ENCODE measurements around the gene PARP3.
"Not testable (repeated sequence)": the region's sequence is repeated elsewhere in the genome, so short reads cannot be mapped to it uniquely, and the experiment has no call there.

Gene PARP3

GRCh38 chr3:51986010-51986947, 44.1 kb downstream of the PARP3 start:
- DNase-seq = no peak

GRCh38 chr3:51987568-51987967, 45.4 kb downstream of the PARP3 start:
- no peak for DNase-seq

GRCh38 chr3:51988286-51989146, 46.4 kb downstream of the PARP3 start:
- no peak for DNase-seq

- not testable (repeated sequence) for DNase-seq
These were observed 48.4 kb downstream of the PARP3 start for GRCh38 chr3:51990501-51990971.

- no peak for DNase-seq
These were observed 50.0 kb downstream of the PARP3 start for GRCh38 chr3:51992017-51992682.

- DNase-seq = not testable (repeated sequence)
These were observed 51.5 kb downstream of the PARP3 start for GRCh38 chr3:51993657-51994056.

GRCh38 chr3:51994530-51994929, 52.4 kb downstream of the PARP3 start:
- no peak for DNase-seq

- DNase-seq = peak; percentile 68
These were observed 53.4 kb downstream of the PARP3 start, which contains the start of gene RPL29 for GRCh38 chr3:51995346-51996163. TSS of gene RPL29 (minus strand) at chr3:51995895. CDS start at chr3:51995461, 434 bp downstream.

GRCh38 chr3:51997172-51997571, 55.0 kb downstream of the PARP3 start:
- no peak for DNase-seq

GRCh38 chr3:51997935-51998596, 55.9 kb downstream of the PARP3 start:
- no peak for DNase-seq

All from DMS79 treated with DMSO at 0.1 percent for 48 hours (cell line).